Fibroblast of lung (primary cell): ENCODE data around the gene PARP6. TPM values are rescaled to one million over a fixed set of nuclear protein-coding genes. Genes with fewer than 3 reads are reported as not detected.

Source experiments
- DNase-seq, 2 donors: peaks; one replicate each; pipeline versions ENCODE4 v3.0.0 to v3.0.0-alpha.2; 2010; ENCODE audit warnings: low read depth in 2 of 2
- H2AFZ ChIP-seq: 2 replicates; pipeline ENCODE4 v1.5.1; 2012; ENCODE audit warnings: low read length, control low read depth, inconsistent platforms
- H3K27ac ChIP-seq: 2 replicates; pipeline ENCODE4 v1.5.1; 2011; ENCODE audit warnings: low read length, control low read depth; ENCODE audit not compliant: insufficient read depth
- H3K27me3 ChIP-seq: 2 replicates; pipeline ENCODE4 v1.5.1; 2011; ENCODE audit warnings: mild to moderate bottlenecking, low read length; ENCODE audit not compliant: control insufficient read depth, insufficient read depth
- H3K36me3 ChIP-seq: 2 replicates; pipeline ENCODE4 v1.5.1; 2011; ENCODE audit warnings: low read length; ENCODE audit not compliant: control insufficient read depth, insufficient read depth
- H3K4me1 ChIP-seq: 2 replicates; pipeline ENCODE4 v1.5.1; 2011; ENCODE audit warnings: low read length; ENCODE audit not compliant: control insufficient read depth, insufficient read depth; ENCODE audit errors: extremely low read depth
- H3K4me2 ChIP-seq: 2 replicates; pipeline ENCODE4 v1.5.1; 2011; ENCODE audit warnings: low read length, control low read depth; ENCODE audit not compliant: insufficient read depth; ENCODE audit errors: extremely low read depth
- H3K4me3 ChIP-seq, 4 experiments: fragments of 200-600 bp in 1 of 4; sonication (generic) in 1 of 4; replicated peaks in 1 of 4; 2 replicates each; pipeline ENCODE4 v1.5.1; 2011 to 2016; ENCODE audit warnings: low read length in 4 of 4, low read depth in 3 of 4, mild to moderate bottlenecking in 3 of 4, control low read depth in 2 of 4, inconsistent platforms in 1 of 4, mixed read lengths in 1 of 4; ENCODE audit not compliant: insufficient read depth in 1 of 4; ENCODE audit errors: control extremely low read depth in 1 of 4
- H3K79me2 ChIP-seq: 2 replicates; pipeline ENCODE4 v1.5.1; 2012; ENCODE audit warnings: mild to moderate bottlenecking, low read length, inconsistent platforms; ENCODE audit not compliant: control insufficient read depth, insufficient read depth
- H3K9ac ChIP-seq: 2 replicates; pipeline ENCODE4 v1.5.1; 2011; ENCODE audit warnings: mild to moderate bottlenecking, low read length, control low read depth; ENCODE audit not compliant: insufficient read depth
- H3K9me3 ChIP-seq: 2 replicates; pipeline ENCODE4 v1.5.1; 2012; ENCODE audit warnings: low read depth, low read length; ENCODE audit not compliant: control insufficient read depth, insufficient read depth
- H4K20me1 ChIP-seq: 2 replicates; pipeline ENCODE4 v1.5.1; 2011; ENCODE audit warnings: low read length; ENCODE audit not compliant: control insufficient read depth, insufficient read depth; ENCODE audit errors: extremely low read depth
- EZH2 ChIP-seq: IDR thresholded peaks from 2 replicates; pipeline ENCODE4 v1.5.1; 2012; ENCODE audit warnings: low read length, control low read depth, mild to moderate bottlenecking; ENCODE audit errors: missing control alignments
- polyA plus RNA-seq, 2 donors: library from polyadenylated mRNA; depleted of rRNA in 1 of 2; stranded (reverse) in 1 of 2; unstranded in 1 of 2; fragments of >200 nt; gene quantifications; 2 replicates each; pipeline ENCODE4 v1.2.1, GENCODE V29; 2011 to 2012; ENCODE audit warnings: missing spikeins in 1 of 2
- total RNA-seq: library from RNA; depleted of rRNA; stranded (reverse); fragments of >200 nt; gene quantifications from 2 replicates; pipeline ENCODE4 v1.2.1, GENCODE V29; 2014
- TF ChIP-seq, protein P1 (sequence below), 2 donors: IDR thresholded peaks in 1 of 2; conservative IDR thresholded peaks in 1 of 2; 1 replicate in 1 of 2; 2 replicates in 1 of 2; pipeline ENCODE4 v1.5.1; 2011 to 2012; ENCODE audit warnings: low read length in 2 of 2, control low read depth in 1 of 2, inconsistent platforms in 1 of 2, low read depth in 1 of 2, mild to moderate bottlenecking in 1 of 2

The PARP6 gene
- total and polyA plus RNA-seq, 2 donors (not counting 1 experiment from before 2014, with no cell fraction given) = 27.4 to 37.7 TPM

DNA sequence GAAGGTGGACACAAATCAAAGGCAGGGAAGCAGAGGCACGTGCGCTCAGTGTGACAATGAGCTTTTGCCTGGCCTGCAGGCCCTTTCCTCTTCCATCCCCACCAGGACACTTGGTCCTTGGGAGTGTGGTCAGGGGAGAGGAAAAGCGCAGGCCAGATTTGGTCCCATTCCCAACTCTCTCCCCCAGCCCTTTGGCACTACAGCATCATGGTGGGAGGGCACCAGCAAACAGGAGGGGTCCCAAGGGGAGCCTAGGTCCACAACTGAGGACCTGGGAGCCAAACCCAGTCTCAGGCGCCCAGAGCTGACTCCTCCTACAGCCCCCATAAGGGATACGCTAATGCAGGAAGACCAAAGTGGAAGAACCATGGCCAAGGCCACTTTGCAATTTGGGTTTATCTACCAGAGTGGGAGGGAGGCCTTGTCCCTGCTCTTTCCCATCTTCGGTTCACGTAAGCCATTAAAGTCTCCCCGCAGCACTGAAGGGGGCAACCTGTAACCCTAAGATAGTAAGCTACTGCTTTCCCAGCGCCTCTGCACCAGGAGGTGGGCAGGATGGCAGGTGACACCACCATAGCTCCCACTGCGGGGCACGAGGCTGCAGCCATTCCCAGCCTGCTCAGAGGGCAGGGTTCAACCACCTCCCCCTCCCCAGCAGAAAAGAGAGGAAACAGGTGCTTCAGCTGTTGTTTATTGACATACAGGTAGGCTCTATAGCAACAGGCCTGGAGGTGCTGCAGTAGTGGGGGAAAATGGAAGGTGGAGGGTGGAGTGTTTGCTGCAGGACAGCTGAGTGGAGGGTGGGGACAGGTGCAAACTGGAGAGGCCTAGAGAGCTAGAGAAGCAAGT lies 73.8 kb downstream of the PARP6 start:
- no peak overlapping the region for H3K4me2 ChIP-seq
- H3K4me1 ChIP-seq = peaks cover 5% of the 10 kb centered on the region
- no peak overlapping the region for H3K4me3 ChIP-seq
- H3K9ac ChIP-seq = no peak overlapping the region
- TF ChIP-seq, protein P1, sequence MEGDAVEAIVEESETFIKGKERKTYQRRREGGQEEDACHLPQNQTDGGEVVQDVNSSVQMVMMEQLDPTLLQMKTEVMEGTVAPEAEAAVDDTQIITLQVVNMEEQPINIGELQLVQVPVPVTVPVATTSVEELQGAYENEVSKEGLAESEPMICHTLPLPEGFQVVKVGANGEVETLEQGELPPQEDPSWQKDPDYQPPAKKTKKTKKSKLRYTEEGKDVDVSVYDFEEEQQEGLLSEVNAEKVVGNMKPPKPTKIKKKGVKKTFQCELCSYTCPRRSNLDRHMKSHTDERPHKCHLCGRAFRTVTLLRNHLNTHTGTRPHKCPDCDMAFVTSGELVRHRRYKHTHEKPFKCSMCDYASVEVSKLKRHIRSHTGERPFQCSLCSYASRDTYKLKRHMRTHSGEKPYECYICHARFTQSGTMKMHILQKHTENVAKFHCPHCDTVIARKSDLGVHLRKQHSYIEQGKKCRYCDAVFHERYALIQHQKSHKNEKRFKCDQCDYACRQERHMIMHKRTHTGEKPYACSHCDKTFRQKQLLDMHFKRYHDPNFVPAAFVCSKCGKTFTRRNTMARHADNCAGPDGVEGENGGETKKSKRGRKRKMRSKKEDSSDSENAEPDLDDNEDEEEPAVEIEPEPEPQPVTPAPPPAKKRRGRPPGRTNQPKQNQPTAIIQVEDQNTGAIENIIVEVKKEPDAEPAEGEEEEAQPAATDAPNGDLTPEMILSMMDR (conservative IDR thresholded peaks at IDR 0.05 in 1 of 2, IDR thresholded peaks at IDR 0.05 in 1 of 2; ENCODE audit: low read depth in 1 of 2, low read length in 2 of 2) = no peak
- no peak for TF ChIP-seq EZH2
- no peak overlapping the region for H2AFZ ChIP-seq
- DNase-seq = no peak
- no peaks in the 10 kb centered on the region for H3K27me3 ChIP-seq
- H3K36me3 ChIP-seq = peaks cover 41% of the 10 kb centered on the region
- H3K9me3 ChIP-seq = no peaks in the 10 kb centered on the region
- H3K79me2 ChIP-seq = peaks cover 2% of the 10 kb centered on the region
- H4K20me1 ChIP-seq = no peaks in the 10 kb centered on the region
- no peak overlapping the region for H3K27ac ChIP-seq

DNA sequence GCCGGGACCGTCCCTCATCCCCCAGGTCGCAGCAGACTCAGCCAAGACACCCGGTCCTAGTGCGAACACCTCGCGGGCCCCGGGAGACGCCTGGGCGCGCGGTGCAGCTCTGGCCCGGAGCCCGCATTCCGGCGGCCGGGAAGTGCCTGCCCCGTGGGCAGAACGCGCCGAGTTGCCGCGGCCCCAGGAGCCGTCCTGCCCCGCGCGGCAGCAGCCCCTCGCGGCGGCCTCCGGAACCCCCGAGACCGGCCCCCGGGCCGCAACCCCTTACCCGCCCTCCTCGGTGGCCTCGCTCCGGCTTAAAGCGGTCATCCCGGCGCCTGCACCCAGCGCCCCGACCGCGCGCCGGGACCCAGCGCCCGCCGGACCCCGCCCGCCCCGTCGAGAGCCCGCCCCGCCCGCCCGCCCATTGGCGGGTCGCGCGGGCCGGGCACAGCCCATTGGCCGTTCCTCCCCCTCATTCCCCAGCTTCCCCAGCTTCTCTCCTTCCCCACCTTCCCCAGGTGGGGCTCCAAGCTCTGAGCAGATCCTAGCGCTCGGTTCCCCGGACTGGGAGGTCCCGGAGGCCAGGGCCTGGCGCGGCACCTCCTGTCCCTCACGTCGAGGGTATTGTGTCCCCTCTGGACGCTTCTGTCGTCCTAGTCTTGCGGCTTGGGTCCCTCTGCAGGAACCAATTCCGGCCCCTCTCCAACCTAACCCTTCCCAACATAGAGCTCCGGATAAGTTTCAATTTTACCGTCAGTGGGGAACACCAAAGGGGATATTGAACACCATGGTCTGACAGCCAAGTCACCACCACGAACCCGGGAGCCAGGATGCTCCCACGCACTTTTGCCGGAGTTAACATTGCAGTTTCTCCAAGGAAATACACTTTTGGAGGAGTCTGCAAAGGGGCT lies 74.6 kb downstream of the PARP6 start, which contains the start of gene GRAMD2A:
TSS of gene GRAMD2A (minus strand) at position 328 of the 896 bp plus-strand sequence.
- Histone ChIP-seq H3K9ac (no peak within 1 kb of the TSS), H3K4me2 (no peak within 1 kb of the TSS), H3K36me3 (peaks cover 34% of the 10 kb centered on the region), H3K9me3 (no peaks in the 10 kb centered on the region), H3K4me3 (peak within 1 kb of the TSS in 2 of 4 experiments; percentile 23 to 41), H3K27ac (no peak within 1 kb of the TSS), H3K79me2 (no peaks in the 10 kb centered on the region), H2AFZ (no peak within 1 kb of the TSS), H3K27me3 (no peaks in the 10 kb centered on the region), H3K4me1 (no peaks in the 10 kb centered on the region), H4K20me1 (no peaks in the 10 kb centered on the region)
- TF ChIP-seq EZH2 = no peak
- TF ChIP-seq, protein P1 (conservative IDR thresholded peaks at IDR 0.05 in 1 of 2, IDR thresholded peaks at IDR 0.05 in 1 of 2; ENCODE audit: low read depth in 1 of 2, low read length in 2 of 2) = no peak
- peak; percentile 12 to 55 for DNase-seq

DNA sequence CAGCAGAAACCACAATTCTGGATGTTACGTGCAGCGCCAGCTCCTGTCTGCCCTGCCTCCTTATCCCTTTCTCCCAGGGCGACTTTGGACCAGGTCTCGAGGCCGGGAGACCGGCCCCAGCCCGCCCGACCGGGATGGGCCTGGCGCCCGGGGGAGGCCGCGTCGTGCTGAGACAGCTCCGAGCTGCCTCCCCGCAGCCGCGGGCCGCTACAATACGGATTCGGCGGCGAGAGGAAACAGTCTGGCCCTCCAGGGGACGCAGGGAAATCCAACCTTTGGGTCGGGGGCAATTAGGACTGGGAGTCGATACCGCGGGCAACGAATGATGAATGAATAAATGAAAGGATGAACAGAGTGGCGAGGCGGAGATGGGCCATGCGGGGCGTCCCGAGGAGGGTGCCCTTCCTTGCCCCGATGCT lies 75.3 kb downstream of the PARP6 start:
- no peak overlapping the region for H3K9ac ChIP-seq
- H2AFZ ChIP-seq = no peak overlapping the region
- H3K79me2 ChIP-seq = no peaks in the 10 kb centered on the region
- no peak for TF ChIP-seq EZH2
- TF ChIP-seq, protein P1 (conservative IDR thresholded peaks at IDR 0.05 in 1 of 2, IDR thresholded peaks at IDR 0.05 in 1 of 2; ENCODE audit: low read depth in 1 of 2, low read length in 2 of 2) = no peak
- H3K27me3 ChIP-seq = no peaks in the 10 kb centered on the region
- H3K9me3 ChIP-seq = no peaks in the 10 kb centered on the region
- H3K4me1 ChIP-seq = no peaks in the 10 kb centered on the region
- H4K20me1 ChIP-seq = no peaks in the 10 kb centered on the region
- no peak for DNase-seq
- peak overlapping the region in 2 of 4 experiments; percentile 23 to 41 for H3K4me3 ChIP-seq
- no peak overlapping the region for H3K27ac ChIP-seq
- no peak overlapping the region for H3K4me2 ChIP-seq
- H3K36me3 ChIP-seq = peaks cover 28% of the 10 kb centered on the region
